ENCODE data around the gene CLDN6.

CLDN6 gene

GRCh38 chr16:3000540-3000939, 17.4 kb downstream of the CLDN6 start:
- Histone ChIP-seq H3K4ac (ENCODE audit: low read depth, low read length) (no peak overlapping the region), H3K23ac (ENCODE audit: low read length) (no peak overlapping the region), H3K36me3 (ENCODE audit: control insufficient read depth in 1 of 2, insufficient read depth in 2 of 2, low read length in 2 of 2) (no peaks in the 10 kb centered on the region), H3K79me1 (ENCODE audit: low read length) (no peaks in the 10 kb centered on the region), H2AFZ (ENCODE audit: insufficient read depth, low read length, poor library complexity) (no peak overlapping the region), H2BK5ac (ENCODE audit: low read depth, low read length, poor library complexity) (no peak overlapping the region), H3K14ac (ENCODE audit: low read length) (no peak overlapping the region), H3K9me3 (ENCODE audit: insufficient read depth, low read depth, low read length) (no peaks in the 10 kb centered on the region), H2AK5ac (ENCODE audit: low read length) (no peak overlapping the region), H4K12ac (ENCODE audit: low read depth, low read length) (no peak overlapping the region), H3K18ac (ENCODE audit: low read length) (no peak overlapping the region), H3K4me1 (ENCODE audit: control insufficient read depth in 1 of 2, insufficient read depth in 2 of 2, low read length in 2 of 2) (no peaks in the 10 kb centered on the region), H4K8ac (ENCODE audit: low read depth, low read length) (no peak overlapping the region), H4K91ac (ENCODE audit: low read depth, low read length) (no peak overlapping the region), H3K27me3 (ENCODE audit: insufficient read depth, low read length) (no peaks in the 10 kb centered on the region), H3K9ac (ENCODE audit: low read length) (no peak overlapping the region), H3K27ac (ENCODE audit: low read depth, low read length) (no peak overlapping the region), H3K4me3 (ENCODE audit: low read depth, low read length) (no peak overlapping the region), H2BK12ac (ENCODE audit: low read length) (no peak overlapping the region), H3K4me2 (ENCODE audit: low read length) (no peak overlapping the region), H2BK120ac (ENCODE audit: insufficient read depth, low read length, poor library complexity) (no peak overlapping the region), H3K79me2 (ENCODE audit: control insufficient read depth, insufficient read depth, low read length, poor library complexity) (no peaks in the 10 kb centered on the region)
- DNase-seq = no peak
- no CpG with 5 or more reads among the region's 4 CpGs for WGBS (ENCODE audit: extremely low coverage, insufficient coverage, insufficient read length)

- Histone ChIP-seq H2AFZ (ENCODE audit: insufficient read depth, low read length, poor library complexity) (no peak overlapping the region), H3K9me3 (ENCODE audit: insufficient read depth, low read depth, low read length) (no peaks in the 10 kb centered on the region), H2BK12ac (ENCODE audit: low read length) (no peak overlapping the region), H3K4me2 (ENCODE audit: low read length) (no peak overlapping the region), H3K4me1 (ENCODE audit: control insufficient read depth in 1 of 2, insufficient read depth in 2 of 2, low read length in 2 of 2) (no peaks in the 10 kb centered on the region), H3K27me3 (ENCODE audit: insufficient read depth, low read length) (no peaks in the 10 kb centered on the region), H4K8ac (ENCODE audit: low read depth, low read length) (no peak overlapping the region), H3K27ac (ENCODE audit: low read depth, low read length) (no peak overlapping the region), H2BK120ac (ENCODE audit: insufficient read depth, low read length, poor library complexity) (no peak overlapping the region), H2BK5ac (ENCODE audit: low read depth, low read length, poor library complexity) (no peak overlapping the region), H3K9ac (ENCODE audit: low read length) (no peak overlapping the region), H3K14ac (ENCODE audit: low read length) (no peak overlapping the region), H3K79me2 (ENCODE audit: control insufficient read depth, insufficient read depth, low read length, poor library complexity) (no peaks in the 10 kb centered on the region), H4K91ac (ENCODE audit: low read depth, low read length) (no peak overlapping the region), H4K12ac (ENCODE audit: low read depth, low read length) (no peak overlapping the region), H3K36me3 (ENCODE audit: control insufficient read depth in 1 of 2, insufficient read depth in 2 of 2, low read length in 2 of 2) (no peaks in the 10 kb centered on the region), H3K18ac (ENCODE audit: low read length) (no peak overlapping the region), H3K4me3 (ENCODE audit: low read depth, low read length) (no peak overlapping the region), H3K79me1 (ENCODE audit: low read length) (no peaks in the 10 kb centered on the region), H3K23ac (ENCODE audit: low read length) (no peak overlapping the region), H3K4ac (ENCODE audit: low read depth, low read length) (no peak overlapping the region), H2AK5ac (ENCODE audit: low read length) (no peak overlapping the region)
- no peak for DNase-seq
- WGBS (ENCODE audit: extremely low coverage, insufficient coverage, insufficient read length) = no CpG with 5 or more reads among the region's 6 CpGs
Observed at GRCh38 chr16:2999929-3000328, 18.1 kb downstream of the CLDN6 start.

- Histone ChIP-seq H2BK5ac (ENCODE audit: low read depth, low read length, poor library complexity) (no peak overlapping the region), H3K4ac (ENCODE audit: low read depth, low read length) (no peak overlapping the region), H3K36me3 (ENCODE audit: control insufficient read depth in 1 of 2, insufficient read depth in 2 of 2, low read length in 2 of 2) (no peaks in the 10 kb centered on the region), H4K8ac (ENCODE audit: low read depth, low read length) (no peak overlapping the region), H3K27me3 (ENCODE audit: insufficient read depth, low read length) (no peaks in the 10 kb centered on the region), H3K9ac (ENCODE audit: low read length) (no peak overlapping the region), H3K27ac (ENCODE audit: low read depth, low read length) (no peak overlapping the region), H3K4me3 (ENCODE audit: low read depth, low read length) (no peak overlapping the region), H3K14ac (ENCODE audit: low read length) (no peak overlapping the region), H3K4me2 (ENCODE audit: low read length) (no peak overlapping the region), H3K4me1 (ENCODE audit: control insufficient read depth in 1 of 2, insufficient read depth in 2 of 2, low read length in 2 of 2) (no peaks in the 10 kb centered on the region), H3K23ac (ENCODE audit: low read length) (no peak overlapping the region), H3K79me1 (ENCODE audit: low read length) (no peaks in the 10 kb centered on the region), H3K79me2 (ENCODE audit: control insufficient read depth, insufficient read depth, low read length, poor library complexity) (no peaks in the 10 kb centered on the region), H2AFZ (ENCODE audit: insufficient read depth, low read length, poor library complexity) (no peak overlapping the region), H2AK5ac (ENCODE audit: low read length) (no peak overlapping the region), H2BK120ac (ENCODE audit: insufficient read depth, low read length, poor library complexity) (no peak overlapping the region), H4K91ac (ENCODE audit: low read depth, low read length) (no peak overlapping the region), H3K9me3 (ENCODE audit: insufficient read depth, low read depth, low read length) (no peaks in the 10 kb centered on the region), H2BK12ac (ENCODE audit: low read length) (no peak overlapping the region), H4K12ac (ENCODE audit: low read depth, low read length) (no peak overlapping the region), H3K18ac (ENCODE audit: low read length) (no peak overlapping the region)
- WGBS (ENCODE audit: extremely low coverage, insufficient coverage, insufficient read length) = no CpG with 5 or more reads among the region's 13 CpGs
- DNase-seq = no peak
Observed at GRCh38 chr16:2996298-2996697, 21.7 kb downstream of the CLDN6 start.

GRCh38 chr16:2992383-2993081, 25.5 kb downstream of the CLDN6 start:
- no peak overlapping the region for H2BK5ac ChIP-seq (ENCODE audit: low read depth, low read length, poor library complexity)
- no peak overlapping the region for H2AFZ ChIP-seq (ENCODE audit: insufficient read depth, low read length, poor library complexity)
- H3K9me3 ChIP-seq (ENCODE audit: insufficient read depth, low read depth, low read length) = no peaks in the 10 kb centered on the region
- no peaks in the 10 kb centered on the region for H3K79me2 ChIP-seq (ENCODE audit: control insufficient read depth, insufficient read depth, low read length, poor library complexity)
- H3K27me3 ChIP-seq (ENCODE audit: insufficient read depth, low read length) = no peaks in the 10 kb centered on the region
- no CpG with 5 or more reads among the region's 14 CpGs for WGBS (ENCODE audit: extremely low coverage, insufficient coverage, insufficient read length)
- H3K4ac ChIP-seq (ENCODE audit: low read depth, low read length) = no peak overlapping the region
- H3K14ac ChIP-seq (ENCODE audit: low read length) = no peak overlapping the region
- no peak overlapping the region for H3K18ac ChIP-seq (ENCODE audit: low read length)
- no peak overlapping the region for H3K4me3 ChIP-seq (ENCODE audit: low read depth, low read length)
- no peak overlapping the region for H4K91ac ChIP-seq (ENCODE audit: low read depth, low read length)
- H3K27ac ChIP-seq (ENCODE audit: low read depth, low read length) = no peak overlapping the region
- H3K4me2 ChIP-seq (ENCODE audit: low read length) = no peak overlapping the region
- no peak overlapping the region for H2AK5ac ChIP-seq (ENCODE audit: low read length)
- no peak overlapping the region for H3K23ac ChIP-seq (ENCODE audit: low read length)
- H3K4me1 ChIP-seq (ENCODE audit: control insufficient read depth in 1 of 2, insufficient read depth in 2 of 2, low read length in 2 of 2) = peaks cover 3 to 5% of the 10 kb centered on the region in 2 experiments
- no peaks in the 10 kb centered on the region for H3K79me1 ChIP-seq (ENCODE audit: low read length)
- H4K8ac ChIP-seq (ENCODE audit: low read depth, low read length) = no peak overlapping the region
- no peak for DNase-seq
- H4K12ac ChIP-seq (ENCODE audit: low read depth, low read length) = no peak overlapping the region
- H3K9ac ChIP-seq (ENCODE audit: low read length) = no peak overlapping the region
- no peak overlapping the region for H2BK120ac ChIP-seq (ENCODE audit: insufficient read depth, low read length, poor library complexity)
- H3K36me3 ChIP-seq (ENCODE audit: control insufficient read depth in 1 of 2, insufficient read depth in 2 of 2, low read length in 2 of 2) = no peaks in the 10 kb centered on the region
- H2BK12ac ChIP-seq (ENCODE audit: low read length) = no peak overlapping the region
